NB4 (cell line): ENCODE results near the gene SEPTIN3.

Experiments
- DNase-seq: peaks from one replicate; pipeline ENCODE4 v3.0.0; 2010; ENCODE audit warnings: low read depth
- H3K4me3 ChIP-seq: one replicate; pipeline ENCODE4 v1.5.1; 2011; ENCODE audit warnings: mild to moderate bottlenecking, low read depth, low read length, moderate library complexity
- MAX ChIP-seq: IDR thresholded peaks from 2 replicates; pipeline ENCODE4 v1.6.1; 2011; ENCODE audit warnings: low read depth, low read length
- MYC ChIP-seq: IDR thresholded peaks from 2 replicates; pipeline ENCODE4 v1.6.1; 2011; ENCODE audit warnings: low read depth, low read length
- POLR2A ChIP-seq: IDR thresholded peaks from 2 replicates; pipeline ENCODE4 v1.6.1; 2011; ENCODE audit warnings: mild to moderate bottlenecking; ENCODE audit not compliant: insufficient read length; ENCODE audit errors: extremely low read depth
- TF ChIP-seq, protein P1 (sequence below): IDR thresholded peaks from one replicate; pipeline ENCODE4 v1.5.1; 2012; ENCODE audit warnings: low read depth, low read length

Gene SEPTIN3

GRCh38 chr22:41995211-41995610 is 26.0 kb downstream of the SEPTIN3 start:
- TF ChIP-seq, protein P1, sequence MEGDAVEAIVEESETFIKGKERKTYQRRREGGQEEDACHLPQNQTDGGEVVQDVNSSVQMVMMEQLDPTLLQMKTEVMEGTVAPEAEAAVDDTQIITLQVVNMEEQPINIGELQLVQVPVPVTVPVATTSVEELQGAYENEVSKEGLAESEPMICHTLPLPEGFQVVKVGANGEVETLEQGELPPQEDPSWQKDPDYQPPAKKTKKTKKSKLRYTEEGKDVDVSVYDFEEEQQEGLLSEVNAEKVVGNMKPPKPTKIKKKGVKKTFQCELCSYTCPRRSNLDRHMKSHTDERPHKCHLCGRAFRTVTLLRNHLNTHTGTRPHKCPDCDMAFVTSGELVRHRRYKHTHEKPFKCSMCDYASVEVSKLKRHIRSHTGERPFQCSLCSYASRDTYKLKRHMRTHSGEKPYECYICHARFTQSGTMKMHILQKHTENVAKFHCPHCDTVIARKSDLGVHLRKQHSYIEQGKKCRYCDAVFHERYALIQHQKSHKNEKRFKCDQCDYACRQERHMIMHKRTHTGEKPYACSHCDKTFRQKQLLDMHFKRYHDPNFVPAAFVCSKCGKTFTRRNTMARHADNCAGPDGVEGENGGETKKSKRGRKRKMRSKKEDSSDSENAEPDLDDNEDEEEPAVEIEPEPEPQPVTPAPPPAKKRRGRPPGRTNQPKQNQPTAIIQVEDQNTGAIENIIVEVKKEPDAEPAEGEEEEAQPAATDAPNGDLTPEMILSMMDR: no peak
- no peak for TF ChIP-seq MAX
- TF ChIP-seq POLR2A: no peak
- DNase-seq: no peak

DNA sequence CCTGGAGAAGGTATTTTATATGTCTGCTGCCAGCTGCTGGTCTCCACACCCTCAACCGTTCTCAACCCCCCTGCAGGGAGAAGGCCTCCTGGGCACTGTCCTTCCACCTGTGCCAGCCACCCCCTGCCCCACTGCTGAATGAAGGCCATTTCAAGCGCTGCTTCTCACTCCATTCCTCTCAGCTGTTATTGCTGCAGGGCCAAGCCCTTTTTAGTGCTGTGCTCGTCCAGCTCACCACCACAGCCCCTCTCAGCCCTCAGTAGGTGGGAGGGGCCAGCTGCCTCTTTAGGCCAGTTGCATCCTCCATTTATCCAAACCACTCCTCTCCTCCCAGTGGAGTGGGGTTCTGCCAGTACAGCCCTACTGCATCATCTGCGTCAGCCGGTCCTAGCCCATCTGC is 27.6 kb downstream of the SEPTIN3 start:
- TF ChIP-seq MYC (no peak), POLR2A (no peak), MAX (no peak)
- TF ChIP-seq, protein P1: no peak
- DNase-seq: no peak
- no peak overlapping the region for H3K4me3 ChIP-seq

More at GRCh38 chr22:41995211-41995610, 26.0 kb downstream of the SEPTIN3 start:
- H3K4me3 ChIP-seq: no peak overlapping the region

DNA sequence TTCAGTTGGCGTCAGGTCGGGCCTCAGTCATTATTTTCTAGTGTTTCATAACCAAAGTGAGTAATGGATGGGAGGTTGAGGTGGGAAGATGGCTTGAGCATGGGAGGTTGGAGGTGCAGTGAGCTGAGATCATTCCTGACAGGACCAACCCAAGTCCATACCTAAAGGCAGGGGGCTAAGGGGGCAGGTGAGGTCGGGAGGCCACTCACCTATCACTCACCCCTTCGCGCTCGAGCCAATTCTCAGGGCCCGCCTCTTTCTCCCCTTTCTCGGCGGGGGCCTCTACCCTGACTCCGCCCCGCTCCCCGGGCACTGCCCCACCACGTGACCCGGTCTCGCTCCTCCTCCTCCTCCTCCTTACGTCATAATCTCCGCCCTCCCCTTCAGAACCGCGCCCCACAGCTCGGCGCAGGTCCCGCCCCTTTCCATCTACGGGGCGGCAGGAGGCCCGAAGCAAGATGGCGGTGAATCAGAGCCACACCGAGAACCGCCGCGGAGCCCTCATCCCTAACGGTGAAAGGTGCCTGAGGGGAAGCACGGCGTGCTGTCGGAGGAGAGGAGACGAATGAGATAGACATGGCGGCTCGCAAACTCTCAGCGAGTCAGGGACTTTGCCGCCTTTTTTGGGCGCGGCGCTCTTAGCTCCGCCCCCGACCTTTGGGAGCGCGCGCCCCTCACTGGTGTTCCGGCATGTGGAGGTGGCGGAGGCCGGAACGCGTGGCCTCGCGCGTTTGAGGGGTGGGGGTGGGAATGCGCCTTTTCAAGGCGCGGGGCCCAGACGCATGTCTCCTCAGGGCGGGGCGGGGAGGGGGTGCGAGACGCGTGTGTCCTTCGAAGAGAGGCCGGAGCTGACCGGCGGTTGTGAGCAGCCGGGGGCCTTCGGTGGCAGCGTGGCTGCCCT is 29.4 kb downstream of the SEPTIN3 start, which contains the start of gene WBP2NL:
TSS of gene WBP2NL (plus strand) at position 428 of the 901 bp plus-strand sequence. CDS start at position 459, 31 bp downstream.
- no peak for DNase-seq
- no peak for TF ChIP-seq MAX
- TF ChIP-seq, protein P1: no peak
- no peak for TF ChIP-seq POLR2A
- no peak for TF ChIP-seq MYC
- H3K4me3 ChIP-seq: no peak within 1 kb of the TSS

DNA sequence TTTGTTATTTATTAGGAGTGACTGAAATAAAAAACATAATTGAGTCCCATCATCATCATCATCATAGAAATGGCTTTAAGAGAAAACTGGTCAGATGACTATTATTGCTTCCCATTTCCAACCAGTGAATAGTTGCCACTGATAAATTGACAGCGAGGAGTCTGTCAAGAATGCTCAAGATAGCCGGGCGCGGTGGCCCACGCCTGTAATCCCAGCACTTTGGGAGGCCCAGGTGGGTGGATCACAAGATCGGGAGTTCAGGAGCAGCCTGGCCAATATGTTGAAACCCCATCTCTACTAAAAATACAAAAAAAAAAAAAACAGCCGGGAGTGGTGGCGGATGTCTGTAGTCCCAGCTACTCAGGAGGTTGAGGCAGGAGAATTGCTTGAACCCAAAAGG is 31.2 kb downstream of the SEPTIN3 start:
- DNase-seq: no peak
- H3K4me3 ChIP-seq: no peak overlapping the region
- no peak for TF ChIP-seq MYC
- no peak for TF ChIP-seq MAX
- TF ChIP-seq, protein P1: no peak

DNA sequence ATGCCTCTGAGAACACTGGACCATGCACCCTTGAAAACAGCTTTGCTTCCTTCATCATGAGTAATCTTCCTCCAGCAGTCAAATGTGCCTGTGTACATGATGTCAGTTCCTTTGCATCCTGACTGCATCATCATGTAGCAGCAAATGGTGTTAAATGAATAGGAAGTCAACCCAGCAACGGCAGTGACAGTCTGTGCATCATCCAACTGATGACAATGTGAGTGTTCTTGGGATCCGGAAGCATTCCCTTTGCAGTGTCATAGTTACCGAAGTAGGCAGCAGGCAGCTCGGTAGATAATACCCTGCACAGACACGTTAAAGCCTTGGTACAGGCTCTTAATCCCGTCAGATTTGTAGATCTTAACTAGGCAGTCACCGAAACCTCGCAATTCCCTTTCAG is 31.9 kb downstream of the SEPTIN3 start:
- DNase-seq: no peak
- no peak overlapping the region for H3K4me3 ChIP-seq
- TF ChIP-seq, protein P1: no peak
- no peak for TF ChIP-seq MAX
- TF ChIP-seq MYC: no peak
- no peak for TF ChIP-seq POLR2A
